ENCODE data around the gene KANSL1.

KANSL1 gene

DNA sequence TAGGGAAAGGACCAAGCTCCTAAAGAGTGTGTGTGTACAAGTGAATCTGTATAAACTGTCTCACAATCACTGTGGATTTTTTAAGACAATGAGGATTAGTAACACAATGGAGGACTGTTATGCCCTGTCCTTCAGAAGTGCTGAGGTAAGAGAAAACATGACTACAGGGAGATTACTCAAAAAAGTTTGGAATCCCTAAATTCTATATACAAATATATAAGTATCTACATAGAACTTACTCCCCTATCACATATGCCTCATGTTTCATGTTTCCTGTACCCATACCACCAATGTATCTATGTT is 112.3 kb downstream of the KANSL1 start:
- no peak overlapping the region for H3K4me3 ChIP-seq (ENCODE audit: control insufficient read depth, low read depth, low read length)
- no peak for DNase-seq (ENCODE audit: low read depth)

DNA sequence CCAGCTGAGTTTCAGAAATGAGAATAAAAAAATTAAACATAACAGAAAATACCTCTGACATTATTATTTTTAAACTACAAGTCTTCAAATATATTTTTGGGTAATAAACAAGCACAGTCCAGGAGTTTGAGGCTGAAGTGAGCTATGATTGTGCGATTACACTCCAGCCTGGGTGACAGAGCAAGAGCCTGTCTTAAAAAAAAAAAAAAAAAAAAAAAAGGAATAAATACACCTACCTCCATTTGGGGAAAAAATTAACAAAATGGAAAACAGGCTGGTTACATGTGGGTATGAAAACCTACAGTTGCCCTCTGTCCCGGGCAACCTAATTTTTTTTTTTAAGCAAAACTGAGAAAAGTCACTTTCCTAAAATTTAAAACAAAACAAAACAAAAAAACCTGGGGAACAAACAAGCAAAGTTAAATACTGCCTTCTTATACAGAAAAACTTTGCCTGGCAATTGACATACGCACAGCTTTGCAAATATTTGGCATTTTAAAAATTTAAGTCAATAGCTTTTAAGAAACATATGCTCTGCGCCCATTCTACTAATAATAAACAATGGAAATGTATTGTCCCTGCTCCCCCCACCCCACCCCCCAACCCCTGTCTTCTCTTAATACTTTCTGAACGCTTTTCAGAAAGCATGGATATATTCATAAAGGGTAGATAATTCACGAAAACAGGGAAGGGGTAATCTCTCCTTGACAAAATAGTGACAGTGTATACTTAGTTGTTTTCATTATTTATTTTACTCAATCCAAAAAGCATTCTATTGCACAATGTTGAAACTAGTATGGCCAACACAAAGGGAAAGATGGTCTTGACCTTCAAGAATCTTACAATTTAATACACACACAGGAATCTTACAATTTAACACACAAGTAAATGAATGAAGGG is 112.9 kb downstream of the KANSL1 start:
- DNase-seq (ENCODE audit: low read depth), result no peak
- H3K4me3 ChIP-seq (ENCODE audit: control insufficient read depth, low read depth, low read length), result no peak overlapping the region
- TF ChIP-seq, protein P1, sequence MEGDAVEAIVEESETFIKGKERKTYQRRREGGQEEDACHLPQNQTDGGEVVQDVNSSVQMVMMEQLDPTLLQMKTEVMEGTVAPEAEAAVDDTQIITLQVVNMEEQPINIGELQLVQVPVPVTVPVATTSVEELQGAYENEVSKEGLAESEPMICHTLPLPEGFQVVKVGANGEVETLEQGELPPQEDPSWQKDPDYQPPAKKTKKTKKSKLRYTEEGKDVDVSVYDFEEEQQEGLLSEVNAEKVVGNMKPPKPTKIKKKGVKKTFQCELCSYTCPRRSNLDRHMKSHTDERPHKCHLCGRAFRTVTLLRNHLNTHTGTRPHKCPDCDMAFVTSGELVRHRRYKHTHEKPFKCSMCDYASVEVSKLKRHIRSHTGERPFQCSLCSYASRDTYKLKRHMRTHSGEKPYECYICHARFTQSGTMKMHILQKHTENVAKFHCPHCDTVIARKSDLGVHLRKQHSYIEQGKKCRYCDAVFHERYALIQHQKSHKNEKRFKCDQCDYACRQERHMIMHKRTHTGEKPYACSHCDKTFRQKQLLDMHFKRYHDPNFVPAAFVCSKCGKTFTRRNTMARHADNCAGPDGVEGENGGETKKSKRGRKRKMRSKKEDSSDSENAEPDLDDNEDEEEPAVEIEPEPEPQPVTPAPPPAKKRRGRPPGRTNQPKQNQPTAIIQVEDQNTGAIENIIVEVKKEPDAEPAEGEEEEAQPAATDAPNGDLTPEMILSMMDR (conservative IDR thresholded peaks at IDR 0.05; ENCODE audit: control insufficient read depth, insufficient read depth, low read depth, low read length), result no peak

More for the DNA sequence above, 112.3 kb downstream of the KANSL1 start:
- TF ChIP-seq, protein P1 (conservative IDR thresholded peaks at IDR 0.05; ENCODE audit: control insufficient read depth, insufficient read depth, low read depth, low read length), result no peak

DNA sequence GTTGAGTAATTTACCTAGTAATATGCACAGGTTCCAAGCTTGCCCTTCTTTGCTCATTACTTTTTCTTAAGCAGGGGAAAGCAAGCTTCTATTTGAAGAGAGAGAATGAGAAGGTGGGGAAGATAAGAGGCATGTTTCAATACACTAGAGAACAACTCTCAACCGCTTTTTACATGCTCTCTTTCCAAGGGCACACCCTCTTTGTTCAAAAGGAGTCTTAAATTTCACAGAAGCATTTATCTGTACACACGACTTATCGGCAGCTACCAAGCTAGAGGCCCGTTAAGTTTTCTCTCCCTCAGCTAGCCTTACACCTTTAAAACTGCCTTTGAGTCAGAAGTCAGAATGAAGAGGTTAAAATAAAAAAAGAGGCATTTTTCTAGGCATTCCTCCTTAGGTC is 114.6 kb downstream of the KANSL1 start:
- no peak for DNase-seq (ENCODE audit: low read depth)
- no peak overlapping the region for H3K4me3 ChIP-seq (ENCODE audit: control insufficient read depth, low read depth, low read length)
- TF ChIP-seq, protein P1 (conservative IDR thresholded peaks at IDR 0.05; ENCODE audit: control insufficient read depth, insufficient read depth, low read depth, low read length), result no peak

DNA sequence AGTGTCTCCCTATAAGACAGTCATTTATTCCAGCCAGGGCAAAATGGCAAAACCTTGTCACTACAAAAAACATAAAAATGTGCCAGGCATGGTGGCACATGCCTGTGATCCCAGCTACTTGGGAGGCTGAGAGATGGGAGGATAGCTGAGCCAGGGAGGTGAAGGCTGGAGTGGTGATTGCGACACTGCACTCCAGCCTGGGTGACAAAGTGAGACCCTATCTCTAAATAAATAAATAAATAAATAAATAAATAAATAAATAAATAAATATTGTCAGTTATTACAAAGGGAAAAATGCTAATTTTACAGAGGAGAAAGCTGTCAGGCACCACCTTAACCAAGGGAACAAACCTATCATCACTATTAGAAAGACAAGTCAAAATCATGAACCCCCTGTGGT is 118.7 kb downstream of the KANSL1 start:
- DNase-seq (ENCODE audit: low read depth), result no peak
- H3K4me3 ChIP-seq (ENCODE audit: control insufficient read depth, low read depth, low read length), result no peak overlapping the region
- TF ChIP-seq, protein P1 (conservative IDR thresholded peaks at IDR 0.05; ENCODE audit: control insufficient read depth, insufficient read depth, low read depth, low read length), result no peak

DNA sequence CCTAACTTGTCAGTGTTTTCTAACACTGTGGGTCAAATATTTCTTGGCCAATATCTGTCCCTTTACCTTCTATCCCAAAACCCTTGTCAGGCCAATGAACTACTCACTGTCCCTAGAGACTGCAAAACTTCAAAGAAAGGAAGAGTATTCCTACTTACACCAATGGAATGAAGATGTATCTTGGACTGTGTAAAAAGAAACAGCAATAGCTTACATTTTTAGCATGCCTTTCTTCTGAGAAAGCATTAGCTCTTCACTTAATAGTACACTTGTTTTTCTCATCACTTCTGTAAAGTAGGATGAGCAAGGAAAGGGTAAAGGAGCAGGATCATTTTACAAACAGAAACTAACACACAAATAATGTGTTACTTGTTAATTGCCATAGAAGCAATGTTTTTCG is 120.2 kb downstream of the KANSL1 start:
- no peak overlapping the region for H3K4me3 ChIP-seq (ENCODE audit: control insufficient read depth, low read depth, low read length)
- peak; percentile 75 for DNase-seq (ENCODE audit: low read depth)
- TF ChIP-seq, protein P1 (conservative IDR thresholded peaks at IDR 0.05; ENCODE audit: control insufficient read depth, insufficient read depth, low read depth, low read length), result no peak

DNA sequence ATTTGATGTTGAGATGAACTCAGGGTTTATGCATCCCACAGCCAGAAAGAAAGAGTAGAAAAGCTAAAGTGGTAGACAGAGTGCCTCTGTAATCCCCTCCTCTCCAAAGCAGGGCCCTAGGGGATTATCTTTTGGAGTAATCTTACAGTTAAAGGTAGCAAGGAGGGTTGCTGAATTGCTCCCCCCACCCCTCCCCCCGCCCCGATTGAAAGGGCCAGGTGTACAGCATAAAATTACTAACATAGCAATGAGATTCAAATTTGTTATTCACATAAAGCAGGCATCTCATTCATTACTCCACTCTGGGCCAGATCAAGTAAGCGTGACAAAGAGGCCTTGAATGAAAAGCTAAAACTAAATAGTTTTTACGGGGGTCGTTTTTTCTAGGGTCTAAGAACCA is 121.4 kb downstream of the KANSL1 start:
- H3K4me3 ChIP-seq (ENCODE audit: control insufficient read depth, low read depth, low read length), result no peak overlapping the region
- no peak for DNase-seq (ENCODE audit: low read depth)
- TF ChIP-seq, protein P1 (conservative IDR thresholded peaks at IDR 0.05; ENCODE audit: control insufficient read depth, insufficient read depth, low read depth, low read length), result no peak

Data from fibroblast of mammary gland (primary cell).